Measurements from ENCODE around the gene ESYT1. TPM values are rescaled to one million over a fixed set of nuclear protein-coding genes. Genes with fewer than 3 reads are reported as not detected.

Gene ESYT1
- polyA plus RNA-seq = 0.99 and 9.1 TPM in 2 replicates

GRCh38 chr12:56127888-56128669, at the start of gene ESYT1:
Gene ESYT1 (plus strand): TSS chr12:56128267. CDS start chr12:56128320, 53 bp downstream.

GRCh38 chr12:56079723-56080555, 48.1 kb upstream of the ESYT1 start, which contains the start of gene ERBB3:
Gene ERBB3 (plus strand): TSS chr12:56080165. CDS start chr12:56080301, 136 bp downstream.

GRCh38 chr12:56104109-56104814, 23.8 kb upstream of the ESYT1 start, which contains the start of gene PA2G4:
Gene PA2G4 (plus strand): TSS chr12:56104559. CDS start chr12:56104738, 179 bp downstream.

GRCh38 chr12:56116267-56117081, 11.6 kb upstream of the ESYT1 start, which contains the start of gene RPL41:
Gene RPL41 (plus strand): TSS chr12:56116633.

GRCh38 chr12:56117778-56118687, 10.0 kb upstream of the ESYT1 start, which contains the start of gene ZC3H10:
Gene ZC3H10 (plus strand): TSS chr12:56118266. CDS start chr12:56120563, 2,297 bp downstream.

GRCh38 chr12:56152132-56152755, 24.2 kb downstream of the ESYT1 start, which contains the start of gene MYL6B:
Gene MYL6B (plus strand): TSS chr12:56152587. CDS start chr12:56153919, 1,332 bp downstream.

GRCh38 chr12:56158029-56158925, 30.2 kb downstream of the ESYT1 start, which contains the start of gene MYL6:
Gene MYL6 (plus strand): TSS chr12:56158359. CDS start chr12:56158402, 43 bp downstream.

GRCh38 chr12:56189099-56189917, 61.2 kb downstream of the ESYT1 start, which contains the start of gene SMARCC2:
Gene SMARCC2 (minus strand): TSS chr12:56189483. CDS start chr12:56189461, 22 bp downstream.

Other genes with a start within 250 kb of the ESYT1 start
- gene PYM1, start 200.4 kb upstream of the ESYT1 start, polyA plus RNA-seq = 19.0 and 28.9 TPM in 2 replicates
- gene DGKA, start 197.1 kb upstream of the ESYT1 start, polyA plus RNA-seq = 2.0 and 9.5 TPM in 2 replicates
- gene PMEL, start 162.2 kb upstream of the ESYT1 start, polyA plus RNA-seq = not detected in 2 replicates
- gene CDK2, start 161.4 kb upstream of the ESYT1 start, polyA plus RNA-seq = 0.31 TPM in 1 of 2 replicates, not detected in the other
- 22.5 and 27.6 TPM in 2 replicates for gene RAB5B, start 154.2 kb upstream of the ESYT1 start, polyA plus RNA-seq
- gene SUOX, start 131.0 kb upstream of the ESYT1 start, polyA plus RNA-seq = 10.7 and 20.8 TPM in 2 replicates
- 1.0 and 2.1 TPM in 2 replicates for gene IKZF4, start 107.2 kb upstream of the ESYT1 start, polyA plus RNA-seq
- gene RPS26, start 86.3 kb upstream of the ESYT1 start, polyA plus RNA-seq = 495 and 532 TPM in 2 replicates
- 0.07 and 0.63 TPM in 2 replicates for gene ERBB3, start 48.1 kb upstream of the ESYT1 start, polyA plus RNA-seq
- gene PA2G4, start 23.7 kb upstream of the ESYT1 start, polyA plus RNA-seq = 51.7 and 59.1 TPM in 2 replicates
- gene RPL41, start 11.6 kb upstream of the ESYT1 start, polyA plus RNA-seq = 1,996 and 2,354 TPM in 2 replicates
- 0.46 and 0.65 TPM in 2 replicates for gene ZC3H10, start 10.0 kb upstream of the ESYT1 start, polyA plus RNA-seq
- 99.3 and 105 TPM in 2 replicates for gene MYL6B, start 24.3 kb downstream of the ESYT1 start, polyA plus RNA-seq
- gene MYL6, start 30.1 kb downstream of the ESYT1 start, polyA plus RNA-seq = 2,053 and 2,241 TPM in 2 replicates
- gene SMARCC2, start 61.2 kb downstream of the ESYT1 start, polyA plus RNA-seq = 52.8 and 59.7 TPM in 2 replicates
- gene RNF41, start 93.7 kb downstream of the ESYT1 start, polyA plus RNA-seq = 12.4 and 13.5 TPM in 2 replicates
- 28.3 and 36.4 TPM in 2 replicates for gene NABP2, start 96.1 kb downstream of the ESYT1 start, polyA plus RNA-seq
- gene SLC39A5, start 101.8 kb downstream of the ESYT1 start, polyA plus RNA-seq = not detected in 2 replicates
- 4.2 and 10.7 TPM in 2 replicates for gene ANKRD52, start 130.1 kb downstream of the ESYT1 start, polyA plus RNA-seq
- gene COQ10A, start 138.7 kb downstream of the ESYT1 start, polyA plus RNA-seq = 6.7 and 8.2 TPM in 2 replicates
- gene CS, start 172.1 kb downstream of the ESYT1 start, polyA plus RNA-seq = 117 and 124 TPM in 2 replicates
- 115 and 134 TPM in 2 replicates for gene CNPY2, start 187.7 kb downstream of the ESYT1 start, polyA plus RNA-seq
- gene PAN2, start 205.7 kb downstream of the ESYT1 start, polyA plus RNA-seq = 10.5 and 12.1 TPM in 2 replicates
- gene IL23A, start 210.6 kb downstream of the ESYT1 start, polyA plus RNA-seq = not detected in 2 replicates
- 9.7 and 26.8 TPM in 2 replicates for gene STAT2, start 231.8 kb downstream of the ESYT1 start, polyA plus RNA-seq
- 0.32 TPM in 1 of 2 replicates, not detected in the other for gene APOF, start 234.6 kb downstream of the ESYT1 start, polyA plus RNA-seq

All from Purkinje cell (primary cell).